SK-MEL-5 (cell line): ENCODE measurements around the gene LIM2. TPM values are rescaled to one million over a fixed set of nuclear protein-coding genes. Genes with fewer than 3 reads are reported as not detected.

Source experiments
- DNase-seq: peaks from one replicate; pipeline ENCODE4 v3.0.0-alpha.2; 2016; ENCODE audit warnings: low read depth, low spot score
- in situ Hi-C: cut with HindIII; loops from 2 replicates; pipeline ENCODE4 v1.10.0; 2016; ENCODE audit warnings: low sequenced_read_pairs, high pct_unique_total_duplicates, low pct_unique_long_range_greater_than_20kb
- total RNA-seq: library from RNA; depleted of rRNA; stranded (reverse); fragments of >200 nt; shearing (Covaris generic); gene quantifications from 2 replicates; pipeline ENCODE4 v1.2.3, GENCODE V29; 2014; rRNA removed

LIM2 gene
- total RNA-seq, 1 experiment from 2014 or later, result not detected

DNA sequence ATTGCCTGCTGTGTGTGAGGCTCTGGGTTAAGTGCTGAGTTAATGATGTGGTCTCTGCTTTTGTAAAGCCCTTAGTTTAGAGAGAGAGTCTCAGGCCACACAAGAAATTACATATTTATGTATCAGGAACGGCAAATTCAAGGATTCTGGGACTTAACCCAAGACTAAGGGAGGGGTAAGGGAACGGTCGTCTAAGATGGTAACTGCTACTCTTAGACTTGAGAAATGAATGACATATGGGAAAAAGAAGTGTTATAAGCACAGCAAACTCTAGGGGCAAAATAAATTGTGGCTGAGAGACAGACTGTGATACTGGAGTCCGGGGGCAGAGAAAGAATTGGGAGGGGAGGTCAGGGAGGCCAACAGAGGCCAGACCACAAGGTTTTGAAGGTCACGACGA, 56.1 kb downstream of the LIM2 start:
- in situ Hi-C loops, result no loop called here
- no peak for DNase-seq

DNA sequence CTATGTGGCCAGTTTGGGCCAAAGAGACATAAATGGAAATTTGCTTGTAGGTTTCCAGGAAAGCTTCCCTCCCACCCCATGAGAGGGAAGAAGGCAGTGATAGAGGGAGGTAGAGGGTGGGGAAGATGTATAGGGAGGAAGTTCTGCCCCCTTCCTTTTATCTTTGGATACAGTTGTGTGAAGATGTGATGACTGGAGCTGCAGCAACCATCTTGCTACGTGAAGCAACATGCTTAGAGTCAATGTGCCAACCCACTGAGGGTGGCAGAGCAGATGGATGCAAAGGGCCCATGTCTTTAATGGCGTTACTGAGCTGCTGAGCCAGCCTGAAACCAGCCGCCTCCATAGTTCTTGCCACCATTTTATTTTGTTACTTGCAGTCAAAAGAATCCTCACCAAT, 56.6 kb downstream of the LIM2 start:
- in situ Hi-C loops, result no loop called here

DNA sequence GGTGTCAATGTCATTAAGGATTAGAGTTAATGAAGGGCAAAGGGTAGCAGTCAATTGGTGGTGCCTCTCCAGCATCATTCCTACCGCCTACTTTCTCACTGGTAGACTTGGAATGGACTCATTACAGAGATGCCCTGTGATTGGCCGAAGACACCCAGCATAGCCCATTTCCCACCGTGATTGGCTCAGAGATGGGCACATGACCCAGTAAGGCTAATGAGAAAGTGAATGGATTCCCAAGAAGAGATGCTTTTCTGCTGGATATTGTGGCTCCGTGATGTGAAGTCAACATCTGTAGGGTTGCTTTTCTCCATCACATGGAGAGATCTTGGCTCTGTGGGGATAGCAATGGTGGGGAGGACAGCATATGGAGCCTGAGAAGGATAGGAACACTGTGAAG, 57.4 kb downstream of the LIM2 start:
- DNase-seq, result no peak
- in situ Hi-C loops, result no loop called here

More for the DNA sequence above, 56.6 kb downstream of the LIM2 start:
- no peak for DNase-seq

Other genes with a start within 250 kb of the LIM2 start
- gene SIGLEC7, start 245.7 kb downstream of the LIM2 start, total RNA-seq, result not detected in 2 replicates
- gene CD33, start 162.9 kb downstream of the LIM2 start, total RNA-seq, result 0.19 and 0.63 TPM in 2 replicates
- not detected in 2 replicates for gene SIGLECL1, start 136.9 kb downstream of the LIM2 start, total RNA-seq
- 0.11 TPM in 1 of 2 replicates, not detected in the other for gene IGLON5, start 76.3 kb downstream of the LIM2 start, total RNA-seq
- 0.75 and 0.77 TPM in 2 replicates for gene VSIG10L, start 45.8 kb downstream of the LIM2 start, total RNA-seq
- gene ETFB, start 21.6 kb downstream of the LIM2 start, total RNA-seq, result 127 and 138 TPM in 2 replicates
- not detected in 2 replicates for gene CLDND2, start 19.0 kb downstream of the LIM2 start, total RNA-seq
- gene NKG7, start 15.3 kb downstream of the LIM2 start, total RNA-seq, result not detected in 2 replicates
- gene C19orf84, start 2.6 kb upstream of the LIM2 start, total RNA-seq, result not detected in 2 replicates
- not detected in 2 replicates for gene SIGLEC10, start 29.7 kb upstream of the LIM2 start, total RNA-seq
- not detected in 2 replicates for gene SIGLEC8, start 70.5 kb upstream of the LIM2 start, total RNA-seq
- not detected in 2 replicates for gene CEACAM18, start 90.6 kb upstream of the LIM2 start, total RNA-seq
- not detected in 2 replicates for gene SIGLEC12, start 113.8 kb upstream of the LIM2 start, total RNA-seq
- not detected in 2 replicates for gene SIGLEC6, start 143.7 kb upstream of the LIM2 start, total RNA-seq
- gene ZNF175, start 183.3 kb upstream of the LIM2 start, total RNA-seq, result 3.0 and 4.7 TPM in 2 replicates
- gene SIGLEC5, start 242.4 kb upstream of the LIM2 start, total RNA-seq, result not detected in 2 replicates